Colonic mucosa (tissue), 4 donors: ENCODE data around the gene OR10Z1. TPM values are rescaled to one million over a fixed set of nuclear protein-coding genes. Genes with fewer than 3 reads are reported as not detected.

Experiments used
- DNase-seq: peaks from one replicate; pipeline ENCODE4 v3.0.0-alpha.2; 2020
- H3K27ac ChIP-seq: fragments of 200-600 bp; one replicate; pipeline ENCODE4 v1.8.0; 2021
- H3K27me3 ChIP-seq: fragments of 200-600 bp; one replicate; pipeline ENCODE4 v1.8.0; 2021
- H3K36me3 ChIP-seq: fragments of 200-600 bp; one replicate; pipeline ENCODE4 v1.8.0; 2021
- H3K4me1 ChIP-seq: fragments of 200-600 bp; one replicate; pipeline ENCODE4 v1.8.0; 2021; ENCODE audit warnings: mild to moderate bottlenecking
- H3K4me3 ChIP-seq: fragments of 200-600 bp; one replicate; pipeline ENCODE4 v1.8.0; 2021
- H3K9ac ChIP-seq, 2 donors: one replicate each; pipeline ENCODE4 v1.7.0; 2013; ENCODE audit warnings: control low read depth in 2 of 2, low read depth in 2 of 2, low read length in 2 of 2
- H3K9me3 ChIP-seq: fragments of 200-600 bp; one replicate; pipeline ENCODE4 v1.8.0; 2021
- intact Hi-C: fragments of 100-400 bp; cut with DNase I; formaldehyde crosslinking; loops from one replicate; pipeline ENCODE4 v1.14.1; 2022
- total RNA-seq, 2 donors: library from RNA; stranded (reverse); fragmentation: NEBNext Ultra II Directional in 1 of 2; extraction: Animal tissue kit (Norgen Biotek cat#: 25700) in 1 of 2; gene quantifications; one replicate each; pipeline ENCODE4 v1.2.1, GENCODE V29; 2021
- TF ChIP-seq, protein P1 (sequence below): fragments of 200-600 bp; IDR thresholded peaks from one replicate; pipeline ENCODE4 v1.8.0; 2022; ENCODE audit warnings: antibody characterized with exemption, mild to moderate bottlenecking
- donor health status: healthy.
- donor health status: DM: no; HTN: no; CAD: no.
- donor health status: DM: no; HTN: no; CAD: no.

OR10Z1 gene, protein sequence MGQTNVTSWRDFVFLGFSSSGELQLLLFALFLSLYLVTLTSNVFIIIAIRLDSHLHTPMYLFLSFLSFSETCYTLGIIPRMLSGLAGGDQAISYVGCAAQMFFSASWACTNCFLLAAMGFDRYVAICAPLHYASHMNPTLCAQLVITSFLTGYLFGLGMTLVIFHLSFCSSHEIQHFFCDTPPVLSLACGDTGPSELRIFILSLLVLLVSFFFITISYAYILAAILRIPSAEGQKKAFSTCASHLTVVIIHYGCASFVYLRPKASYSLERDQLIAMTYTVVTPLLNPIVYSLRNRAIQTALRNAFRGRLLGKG
- not detected for total RNA-seq

DNA sequence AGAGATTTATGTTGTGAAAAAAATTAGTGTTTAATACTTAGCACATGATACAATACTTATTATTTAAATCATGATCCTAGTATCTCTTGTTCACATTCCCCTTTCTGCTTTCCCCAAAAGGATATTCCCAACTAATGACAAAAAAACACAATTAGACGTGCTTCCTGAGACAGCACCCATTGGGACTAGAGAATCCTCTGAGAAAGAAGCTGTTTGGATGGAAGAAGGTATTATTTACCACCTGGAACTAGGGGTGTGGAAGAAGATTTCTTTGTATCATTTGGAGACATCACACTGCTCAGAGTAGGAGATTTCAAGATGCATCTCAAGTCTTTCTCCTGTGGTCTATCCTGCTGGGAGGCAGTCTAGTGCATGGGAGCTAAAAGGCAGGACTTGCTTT is at the start of gene OR10Z1:
TSS of gene OR10Z1 (plus strand) at position 301 of the 400 bp plus-strand sequence. CDS start 1,171 bp downstream, outside the sequence.
- H3K9ac ChIP-seq = no peak within 1 kb of the TSS
- H3K9me3 ChIP-seq = no peaks in the 10 kb centered on the region
- H3K4me1 ChIP-seq = no peaks in the 10 kb centered on the region
- no peaks in the 10 kb centered on the region for H3K36me3 ChIP-seq
- H3K27me3 ChIP-seq = no peaks in the 10 kb centered on the region
- H3K4me3 ChIP-seq = no peak within 1 kb of the TSS
- no peak for DNase-seq
- no peak within 1 kb of the TSS for H3K27ac ChIP-seq
- intact Hi-C loops = no loop called here
- TF ChIP-seq, protein P1, sequence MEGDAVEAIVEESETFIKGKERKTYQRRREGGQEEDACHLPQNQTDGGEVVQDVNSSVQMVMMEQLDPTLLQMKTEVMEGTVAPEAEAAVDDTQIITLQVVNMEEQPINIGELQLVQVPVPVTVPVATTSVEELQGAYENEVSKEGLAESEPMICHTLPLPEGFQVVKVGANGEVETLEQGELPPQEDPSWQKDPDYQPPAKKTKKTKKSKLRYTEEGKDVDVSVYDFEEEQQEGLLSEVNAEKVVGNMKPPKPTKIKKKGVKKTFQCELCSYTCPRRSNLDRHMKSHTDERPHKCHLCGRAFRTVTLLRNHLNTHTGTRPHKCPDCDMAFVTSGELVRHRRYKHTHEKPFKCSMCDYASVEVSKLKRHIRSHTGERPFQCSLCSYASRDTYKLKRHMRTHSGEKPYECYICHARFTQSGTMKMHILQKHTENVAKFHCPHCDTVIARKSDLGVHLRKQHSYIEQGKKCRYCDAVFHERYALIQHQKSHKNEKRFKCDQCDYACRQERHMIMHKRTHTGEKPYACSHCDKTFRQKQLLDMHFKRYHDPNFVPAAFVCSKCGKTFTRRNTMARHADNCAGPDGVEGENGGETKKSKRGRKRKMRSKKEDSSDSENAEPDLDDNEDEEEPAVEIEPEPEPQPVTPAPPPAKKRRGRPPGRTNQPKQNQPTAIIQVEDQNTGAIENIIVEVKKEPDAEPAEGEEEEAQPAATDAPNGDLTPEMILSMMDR = no peak

DNA sequence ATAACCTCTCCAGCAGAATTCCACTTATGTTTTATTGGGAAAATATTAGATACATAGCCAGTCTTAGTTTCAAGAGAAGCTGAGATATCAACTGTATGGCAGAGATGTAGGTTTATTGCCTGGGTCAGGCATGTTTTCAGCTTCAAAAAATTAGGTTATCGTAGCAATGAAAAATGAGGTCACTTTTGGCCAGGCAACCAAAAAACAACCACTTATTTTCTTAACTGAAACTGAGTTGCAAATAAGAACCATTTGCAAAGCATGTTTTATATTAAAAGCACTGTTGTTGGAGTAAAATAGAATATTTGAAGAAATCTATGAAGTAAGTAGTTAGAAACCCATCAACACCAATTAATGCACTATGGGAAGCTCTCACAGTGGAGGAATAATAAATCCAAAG is 45.4 kb upstream of the OR10Z1 start:
- no peak overlapping the region for H3K27ac ChIP-seq

DNA sequence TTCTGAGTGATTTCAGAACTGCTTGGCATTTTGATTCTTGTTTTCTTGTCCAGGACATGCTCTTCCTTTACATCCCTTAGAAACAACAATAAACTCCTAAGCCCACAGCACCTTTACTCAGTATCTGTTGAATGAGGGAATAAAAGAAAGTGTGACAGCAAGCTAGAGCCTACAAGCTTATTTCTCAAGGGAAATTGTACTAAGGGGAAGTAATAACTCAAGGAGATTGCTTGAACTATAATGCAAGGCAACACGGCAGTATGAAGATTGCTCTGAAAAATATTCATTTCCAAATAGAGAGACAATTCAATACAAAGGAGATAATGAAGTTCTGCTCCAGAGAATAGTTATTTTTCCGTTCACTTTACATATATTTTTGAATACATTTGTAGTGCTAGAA is 41.2 kb upstream of the OR10Z1 start:
- TF ChIP-seq, protein P1 = no peak
- no peaks in the 10 kb centered on the region for H3K36me3 ChIP-seq
- no peak overlapping the region for H3K27ac ChIP-seq
- no peaks in the 10 kb centered on the region for H3K4me1 ChIP-seq
- no peak for DNase-seq
- H3K9ac ChIP-seq = no peak overlapping the region
- no peak overlapping the region for H3K4me3 ChIP-seq
- H3K9me3 ChIP-seq = no peaks in the 10 kb centered on the region
- no peaks in the 10 kb centered on the region for H3K27me3 ChIP-seq
- intact Hi-C loops = no loop called here

More for the DNA sequence above, 45.4 kb upstream of the OR10Z1 start:
- no peaks in the 10 kb centered on the region for H3K36me3 ChIP-seq
- H3K9ac ChIP-seq = no peak overlapping the region
- no peak overlapping the region for H3K4me3 ChIP-seq
- H3K9me3 ChIP-seq = no peaks in the 10 kb centered on the region
- TF ChIP-seq, protein P1 = no peak
- intact Hi-C loops = no loop called here
- no peaks in the 10 kb centered on the region for H3K27me3 ChIP-seq
- DNase-seq = no peak
- H3K4me1 ChIP-seq = no peaks in the 10 kb centered on the region

DNA sequence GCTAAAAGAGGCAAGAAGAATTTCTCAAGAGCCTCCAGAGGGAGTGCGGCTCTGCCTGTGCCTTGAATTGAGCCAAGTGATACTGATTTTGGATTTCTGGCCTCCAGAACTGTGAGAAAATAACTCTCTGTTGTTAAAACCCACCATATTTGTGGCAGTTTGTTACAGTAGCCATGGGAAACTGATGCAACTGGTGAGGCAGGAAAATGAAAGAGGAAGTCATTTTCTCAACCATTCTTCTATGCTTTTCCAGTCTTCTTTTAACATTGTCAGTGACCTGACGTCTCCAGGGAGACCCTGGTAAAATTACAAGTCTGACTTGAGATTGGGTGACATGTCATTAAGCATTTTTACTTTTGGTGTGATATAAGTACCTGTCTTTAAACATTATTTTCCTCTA is 40.5 kb upstream of the OR10Z1 start:
- Histone ChIP-seq H3K9me3 (no peaks in the 10 kb centered on the region), H3K4me1 (no peaks in the 10 kb centered on the region), H3K36me3 (no peaks in the 10 kb centered on the region), H3K27ac (no peak overlapping the region), H3K9ac (no peak overlapping the region), H3K27me3 (no peaks in the 10 kb centered on the region), H3K4me3 (no peak overlapping the region)
- TF ChIP-seq, protein P1 = no peak
- intact Hi-C loops = no loop called here
- no peak for DNase-seq

DNA sequence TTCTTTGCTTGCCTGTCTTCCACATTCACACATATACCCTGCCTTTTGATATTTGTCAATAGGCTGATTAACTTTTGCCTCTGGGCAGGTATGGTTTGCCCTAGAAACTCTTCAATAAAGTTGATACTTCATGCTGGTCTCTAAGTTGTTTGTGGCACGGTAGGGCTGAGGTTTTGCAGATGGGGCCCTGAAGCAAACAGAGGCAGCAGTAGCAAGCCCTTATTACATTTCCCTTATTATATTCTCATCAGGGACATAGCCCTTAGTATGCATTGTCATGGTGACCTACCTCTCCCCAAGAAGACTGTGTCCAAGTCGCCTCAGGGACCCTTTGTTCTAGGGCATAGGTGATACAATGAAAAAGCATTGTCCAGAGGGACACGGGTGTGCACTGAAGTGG is 34.6 kb upstream of the OR10Z1 start, which contains the start of gene OR6P1:
TSS of gene OR6P1 (minus strand) at position 101 of the 400 bp plus-strand sequence. CDS start 6,976 bp downstream, outside the sequence.
- no peak within 1 kb of the TSS for H3K4me3 ChIP-seq
- H3K27me3 ChIP-seq = no peaks in the 10 kb centered on the region
- no peaks in the 10 kb centered on the region for H3K9me3 ChIP-seq
- DNase-seq = no peak
- no peaks in the 10 kb centered on the region for H3K36me3 ChIP-seq
- no peak within 1 kb of the TSS for H3K9ac ChIP-seq
- TF ChIP-seq, protein P1 = no peak
- H3K4me1 ChIP-seq = no peaks in the 10 kb centered on the region
- no peak within 1 kb of the TSS for H3K27ac ChIP-seq
- intact Hi-C loops = no loop called here
